ENCODE measurements around the gene PDIA2. TPM values are rescaled to one million over a fixed set of nuclear protein-coding genes. Genes with fewer than 3 reads are reported as not detected.

The PDIA2 gene
- total RNA-seq, 4 donors from 2014 or later = 3.3 to 8.8 (median 3.7) TPM

GRCh38 chr16:263182-263774, 19.7 kb upstream of the PDIA2 start:
- 91 to 96% methylated on average over 30 to 31 of the region's 35 CpGs for WGBS, 2 donors
- no peaks in the 10 kb centered on the region for H3K9me3 ChIP-seq
- no peak overlapping the region for H3K27ac ChIP-seq
- H3K36me3 ChIP-seq = peaks cover 0 to 72% (median 9%) of the 10 kb centered on the region in 3 donors
- TF ChIP-seq EP300 (IDR thresholded peaks at IDR 0.05) = no peak
- TF ChIP-seq POLR2A (IDR thresholded peaks at IDR 0.05) = no peak
- TF ChIP-seq CTCF (IDR thresholded peaks at IDR 0.05) = no peak
- peaks cover 0 to 16% (median 0%) of the 10 kb centered on the region in 4 donors for H3K4me1 ChIP-seq
- no peak for DNase-seq (ENCODE audit: low spot score in 2 of 2)
- no peak overlapping the region for H3K4me3 ChIP-seq
- H3K27me3 ChIP-seq = no peaks in the 10 kb centered on the region

GRCh38 chr16:263944-264343, 19.0 kb upstream of the PDIA2 start:
- Histone ChIP-seq H3K9me3 (no peaks in the 10 kb centered on the region), H3K27me3 (no peaks in the 10 kb centered on the region), H3K36me3 (peaks cover 0 to 67% (median 9%) of the 10 kb centered on the region in 3 donors), H3K4me1 (peaks cover 0 to 16% (median 0%) of the 10 kb centered on the region in 4 donors), H3K27ac (no peak overlapping the region), H3K4me3 (no peak overlapping the region)
- 87 to 94% methylated on average over 11 to 16 of the region's 17 CpGs for WGBS, 2 donors
- DNase-seq (ENCODE audit: low spot score in 2 of 2) = no peak
- TF ChIP-seq CTCF (IDR thresholded peaks at IDR 0.05) (no peak), EP300 (IDR thresholded peaks at IDR 0.05) (no peak), POLR2A (IDR thresholded peaks at IDR 0.05) (no peak)

GRCh38 chr16:264440-264951, 18.5 kb upstream of the PDIA2 start:
- peak overlapping the region in 1 of 4 donors; percentile 70 for H3K27ac ChIP-seq
- 83 to 90% methylated on average over 19 to 20 of the region's 23 CpGs for WGBS, 2 donors
- H3K36me3 ChIP-seq = peaks cover 0 to 62% (median 9%) of the 10 kb centered on the region in 3 donors
- TF ChIP-seq POLR2A (IDR thresholded peaks at IDR 0.05) (no peak), CTCF (IDR thresholded peaks at IDR 0.05) (no peak), EP300 (IDR thresholded peaks at IDR 0.05) (no peak)
- H3K27me3 ChIP-seq = no peaks in the 10 kb centered on the region
- peaks cover 0 to 16% (median 0%) of the 10 kb centered on the region in 4 donors for H3K4me1 ChIP-seq
- DNase-seq (ENCODE audit: low spot score in 2 of 2) = no peak
- no peaks in the 10 kb centered on the region for H3K9me3 ChIP-seq
- H3K4me3 ChIP-seq = no peak overlapping the region

- H3K9me3 ChIP-seq = no peaks in the 10 kb centered on the region
- H3K36me3 ChIP-seq = peaks cover 0 to 56% (median 9%) of the 10 kb centered on the region in 3 donors
- H3K27ac ChIP-seq = peak overlapping the region in 1 of 4 donors; percentile 70
- WGBS, 2 donors = 84 to 94% methylated on average over 13 to 14 of the region's 14 CpGs
- no peaks in the 10 kb centered on the region for H3K27me3 ChIP-seq
- TF ChIP-seq CTCF (IDR thresholded peaks at IDR 0.05) (no peak), EP300 (IDR thresholded peaks at IDR 0.05) (no peak), POLR2A (IDR thresholded peaks at IDR 0.05) (no peak)
- no peak for DNase-seq (ENCODE audit: low spot score in 2 of 2)
- no peak overlapping the region for H3K4me3 ChIP-seq
- H3K4me1 ChIP-seq = peaks cover 0 to 16% (median 0%) of the 10 kb centered on the region in 4 donors
Observed at GRCh38 chr16:265002-265529, 17.9 kb upstream of the PDIA2 start.

- no peak for TF ChIP-seq CTCF (IDR thresholded peaks at IDR 0.05)
- no peak for TF ChIP-seq POLR2A (IDR thresholded peaks at IDR 0.05)
- no peak for TF ChIP-seq EP300 (IDR thresholded peaks at IDR 0.05)
- H3K36me3 ChIP-seq = peaks cover 0 to 56% (median 9%) of the 10 kb centered on the region in 3 donors
- no peaks in the 10 kb centered on the region for H3K9me3 ChIP-seq
- 43 to 54% methylated on average over 5 to 12 of the region's 12 CpGs for WGBS, 2 donors
- H3K4me1 ChIP-seq = peaks cover 0 to 16% (median 0%) of the 10 kb centered on the region in 4 donors
- peak overlapping the region in 1 of 4 donors; percentile 70 for H3K27ac ChIP-seq
- no peak overlapping the region for H3K4me3 ChIP-seq
- no peaks in the 10 kb centered on the region for H3K27me3 ChIP-seq
- no peak for DNase-seq (ENCODE audit: low spot score in 2 of 2)
Observed at GRCh38 chr16:265711-266110, 17.3 kb upstream of the PDIA2 start.

Data from tibial nerve (tissue), 4 donors.